RWPE1 (cell line): ENCODE data around the gene SLC30A1.

Source experiments
- CTCF ChIA-PET: fragments of 350-600 bp; sonication (Branson Sonifier 250); formaldehyde crosslinking; extraction: SDS; loops from one replicate; lab custom pipeline; 2021; lab: Yijun Ruan, JAX
- POLR2A ChIA-PET: fragments of 400-600 bp; formaldehyde crosslinking; extraction: SDS; loops from one replicate; lab custom pipeline; 2020; ENCODE audit warnings: antibody characterized with exemption; ENCODE audit not compliant: low non-redundant PET; lab: Yijun Ruan, JAX
- DNase-seq: peaks from one replicate; pipeline ENCODE4 v3.0.0; 2012; ENCODE audit warnings: low spot score
- H3K27ac ChIP-seq: fragments of 450-650 bp; 2 replicates; pipeline ENCODE4 v1.5.1; 2017
- CTCF ChIP-seq: fragments of 450-650 bp; conservative IDR thresholded peaks from 2 replicates; pipeline ENCODE4 v1.5.1; 2017; ENCODE audit warnings: low read depth, mild to moderate bottlenecking

Gene SLC30A1

GRCh38 chr1:211529011-211529410 lies 50.0 kb downstream of the SLC30A1 start:
- ChIA-PET CTCF (interaction anchor here (1.3 kb wide), 1 partner anchor 8 kb away, joined by 3 read pairs; no protein-coding TSS in a partner anchor), POLR2A (no interaction called here)
- TF ChIP-seq CTCF: no peak
- 0 out of 2 replicates have a peak overlapping the region, but pooled peaks have one; percentile 41 for H3K27ac ChIP-seq
- no peak for DNase-seq

- ChIA-PET CTCF (interaction anchor here (0.7 to 1.1 kb wide), 4 partner anchors 23 to 210 kb away, joined by 3 to 5 read pairs (median 5); no protein-coding TSS in a partner anchor), POLR2A (no interaction called here)
- no peak for DNase-seq
- H3K27ac ChIP-seq: no peak overlapping the region
- no peak for TF ChIP-seq CTCF
Measured at GRCh38 chr1:211527888-211528287, 51.1 kb downstream of the SLC30A1 start.

- no peak for TF ChIP-seq CTCF
- POLR2A ChIA-PET: no interaction called here
- H3K27ac ChIP-seq: no peak overlapping the region
- CTCF ChIA-PET: interaction anchor here (0.7 kb wide), 1 partner anchor 172 kb away, joined by 3 read pairs; no protein-coding TSS in a partner anchor
- no peak for DNase-seq
Measured at GRCh38 chr1:211527006-211527405, 52.0 kb downstream of the SLC30A1 start.

- DNase-seq: no peak
- POLR2A ChIA-PET: interaction anchor here (0.6 kb wide), 1 partner anchor 37 kb away, joined by 3 read pairs; no protein-coding TSS in a partner anchor
- CTCF ChIA-PET: interaction anchor here (0.7 kb wide), 1 partner anchor 201 kb away, joined by 3 read pairs; no protein-coding TSS in a partner anchor
- H3K27ac ChIP-seq: no peak overlapping the region
- TF ChIP-seq CTCF: no peak
Measured at GRCh38 chr1:211526101-211526500, 52.9 kb downstream of the SLC30A1 start.

- ChIA-PET CTCF (interaction anchor here (0.7 to 1.6 kb wide), 2 partner anchors 100 to 200 kb away, joined by 3 to 4 read pairs; no protein-coding TSS in a partner anchor), POLR2A (no interaction called here)
Measured at GRCh38 chr1:211525101-211525676, 53.8 kb downstream of the SLC30A1 start.

GRCh38 chr1:211524521-211524920 lies 54.4 kb downstream of the SLC30A1 start:
- DNase-seq: no peak
- ChIA-PET CTCF (interaction anchor here (0.7 to 1.6 kb wide), 2 partner anchors 101 to 1163 kb away, joined by 3 to 4 read pairs; no protein-coding TSS in a partner anchor), POLR2A (no interaction called here)
- TF ChIP-seq CTCF: no peak
- H3K27ac ChIP-seq: no peak overlapping the region

More at GRCh38 chr1:211525101-211525676, 53.8 kb downstream of the SLC30A1 start:
- H3K27ac ChIP-seq: no peak overlapping the region
- no peak for TF ChIP-seq CTCF
- no peak for DNase-seq
